HG03159 (cell line): Measurements from ENCODE around the gene ADI1.
"Not testable (repeated sequence)": the region's sequence is repeated elsewhere in the genome, so short reads cannot be mapped to it uniquely, and the experiment has no call there.

Experiments used
- ATAC-seq: cut with Tn5 transposase; IDR thresholded peaks from one replicate; pipeline ENCODE4 v1.9.1; 2021; ENCODE audit warnings: mild to moderate bottlenecking, moderate library complexity; ENCODE audit not compliant: unreplicated experiment

Gene ADI1

GRCh38 chr2:3529316-3530025, 10.1 kb upstream of the ADI1 start:
- ATAC-seq: no peak

DNA sequence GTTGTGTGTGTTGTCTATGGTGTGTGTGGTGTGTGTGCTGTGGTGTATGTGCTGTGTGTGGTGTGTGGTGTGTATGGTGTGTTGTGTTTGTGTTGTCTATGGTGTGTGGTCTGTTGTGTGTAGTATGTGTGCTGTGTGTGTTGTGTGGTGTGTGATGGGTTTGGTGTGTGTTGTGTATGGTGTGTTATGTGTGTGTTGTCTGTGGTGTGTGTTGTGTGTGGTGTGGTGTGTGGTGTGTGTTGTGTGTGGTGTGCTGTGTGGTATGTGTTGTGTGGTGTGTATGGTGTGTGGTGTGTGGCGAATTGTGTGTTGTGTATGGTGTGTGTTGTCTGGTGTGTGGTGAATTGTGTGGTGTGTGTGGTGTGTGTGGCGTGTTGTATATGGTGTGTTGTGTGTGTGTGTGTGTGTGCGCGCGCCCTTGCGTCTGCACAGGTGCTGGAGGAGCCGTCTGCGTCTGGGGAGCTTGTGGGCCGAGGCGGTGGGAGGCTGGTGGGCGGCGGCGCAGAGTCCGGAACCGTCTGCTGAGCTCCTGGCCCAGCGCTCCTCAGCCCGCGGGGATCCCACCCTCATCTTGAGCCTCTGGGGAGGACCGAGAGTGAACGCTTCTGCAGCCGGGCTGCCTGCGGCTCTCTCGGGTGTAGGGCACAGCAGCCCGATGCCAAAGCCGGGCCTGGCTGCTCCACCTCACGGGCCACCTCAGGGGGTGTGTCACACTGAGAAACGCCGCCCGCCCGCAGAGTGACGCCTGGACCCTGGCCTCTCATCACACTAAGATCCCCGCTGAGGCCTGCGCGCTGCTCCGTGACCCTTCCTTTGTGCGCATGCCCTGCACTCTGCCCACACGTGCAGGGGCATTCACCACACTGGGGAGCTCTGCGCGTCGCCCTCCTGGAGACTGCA, 8.8 kb upstream of the ADI1 start:
- ATAC-seq: no peak

- no peak for ATAC-seq
Measured at GRCh38 chr2:3526871-3527270, 7.5 kb upstream of the ADI1 start.

- ATAC-seq: no peak
Measured at GRCh38 chr2:3523551-3524041, 4.3 kb upstream of the ADI1 start.

DNA sequence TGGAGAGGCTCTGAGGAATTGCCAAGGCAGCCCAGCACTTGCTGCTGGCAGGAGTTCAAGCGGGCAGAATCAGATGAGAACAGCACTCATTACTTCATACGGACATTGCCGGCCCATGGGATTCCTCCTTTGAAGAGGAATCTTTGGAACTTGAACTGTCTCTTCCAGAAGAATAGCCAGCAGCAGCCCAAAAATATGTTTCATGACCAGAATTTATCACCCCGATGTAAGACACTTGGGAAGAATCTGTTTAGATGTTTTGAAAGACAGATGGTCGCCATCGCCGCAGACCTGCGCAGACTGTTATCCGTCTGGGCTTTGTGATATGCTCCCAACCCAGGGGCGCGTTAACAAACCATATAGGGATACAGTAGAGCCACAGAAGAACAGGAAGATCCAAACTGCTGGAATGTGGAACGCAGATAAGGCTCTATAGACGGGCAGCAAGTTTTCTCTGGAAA, 3.7 kb upstream of the ADI1 start:
- ATAC-seq: no peak

DNA sequence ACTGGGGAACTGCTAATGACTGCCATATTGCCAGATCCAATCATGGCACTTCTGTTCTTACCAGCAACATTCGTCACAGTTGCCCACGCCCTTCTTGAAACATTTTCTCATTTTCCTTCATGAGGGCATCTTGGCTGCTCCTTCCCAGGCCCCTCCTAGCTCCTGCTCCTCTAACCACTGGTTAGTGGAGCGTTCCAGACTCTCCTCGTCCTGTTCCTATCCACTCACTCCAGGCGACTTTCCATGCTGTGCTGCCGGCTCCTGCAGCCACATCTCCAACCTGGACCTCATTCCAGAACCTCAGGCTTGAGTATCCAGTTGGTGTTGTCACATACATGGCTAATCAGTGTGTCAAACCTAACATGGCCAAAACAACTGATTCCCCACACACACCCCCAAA, 1.3 kb upstream of the ADI1 start:
- no peak for ATAC-seq

- peak; percentile 86 for ATAC-seq
Measured at GRCh38 chr2:3518496-3519254, 656 bp downstream of the ADI1 start.

DNA sequence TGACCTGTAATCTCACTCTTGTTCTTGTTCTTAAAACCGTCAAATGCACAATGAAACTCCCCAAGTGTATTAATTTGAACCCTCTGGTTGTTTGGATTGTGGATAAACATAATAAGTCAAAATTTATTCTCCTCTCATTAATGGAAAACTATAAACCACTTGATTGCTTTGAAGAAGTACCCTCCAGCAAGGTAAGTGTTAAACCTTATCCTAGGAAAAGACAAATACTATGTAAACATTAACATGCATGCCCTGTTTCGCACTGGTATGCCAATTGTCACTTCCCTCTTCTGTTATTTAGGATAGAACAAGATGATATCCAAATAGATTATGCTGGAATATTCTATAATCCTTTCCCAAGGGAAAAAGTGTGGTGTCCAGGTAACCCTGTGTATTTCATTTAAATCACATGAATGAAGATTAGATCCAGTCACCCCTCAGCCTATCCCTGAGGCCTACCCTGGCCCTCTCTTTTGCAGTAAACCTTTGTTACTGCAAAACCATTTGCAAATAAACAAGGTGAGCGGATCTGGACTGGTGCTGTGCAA, 1.3 kb downstream of the ADI1 start:
- ATAC-seq: no peak

- no peak for ATAC-seq
Measured at GRCh38 chr2:3516831-3517230, 2.5 kb downstream of the ADI1 start.

DNA sequence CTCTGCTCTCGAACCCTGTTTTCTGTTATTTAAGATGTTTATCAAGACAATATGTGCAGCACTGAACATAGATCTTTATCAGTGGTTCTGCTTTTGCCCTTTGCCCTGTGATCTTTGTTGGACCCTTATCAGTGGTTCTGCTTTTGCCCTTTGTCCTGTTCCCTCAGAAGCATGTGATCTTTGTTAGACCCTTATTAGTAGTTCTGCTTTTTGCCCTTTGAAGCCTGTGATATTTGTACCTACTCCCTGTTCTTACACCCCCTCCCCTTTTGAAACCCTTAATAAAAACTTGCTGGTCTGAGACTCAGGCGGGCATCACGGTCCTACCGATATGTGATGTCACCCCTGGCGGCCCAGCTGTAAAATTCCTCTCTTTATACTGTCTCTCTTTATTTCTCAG, 3.9 kb downstream of the ADI1 start:
- not testable (repeated sequence) for ATAC-seq

GRCh38 chr2:3513026-3513810, 6.1 kb downstream of the ADI1 start:
- ATAC-seq: no peak

GRCh38 chr2:3512086-3512485, 7.2 kb downstream of the ADI1 start:
- no peak for ATAC-seq

DNA sequence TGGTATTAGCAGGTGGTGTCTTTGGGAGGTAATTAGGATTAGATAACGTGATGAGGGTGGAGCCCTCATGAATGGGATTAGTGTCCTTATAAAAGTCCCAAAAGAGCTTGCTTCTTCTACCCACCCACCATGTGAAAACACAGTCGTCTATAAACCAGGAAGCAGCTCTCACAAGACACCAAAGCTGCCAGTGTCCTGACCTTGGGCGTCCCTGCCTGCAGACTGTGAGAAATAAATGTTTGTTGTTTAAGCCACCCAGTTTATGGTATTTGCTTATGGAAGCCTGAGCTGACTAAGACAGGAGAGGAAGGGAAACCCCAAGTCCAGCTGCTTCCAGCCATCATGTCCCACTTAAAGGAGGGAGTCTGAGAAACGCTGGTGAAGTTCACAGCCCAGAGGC, 13.6 kb downstream of the ADI1 start:
- ATAC-seq: no peak

DNA sequence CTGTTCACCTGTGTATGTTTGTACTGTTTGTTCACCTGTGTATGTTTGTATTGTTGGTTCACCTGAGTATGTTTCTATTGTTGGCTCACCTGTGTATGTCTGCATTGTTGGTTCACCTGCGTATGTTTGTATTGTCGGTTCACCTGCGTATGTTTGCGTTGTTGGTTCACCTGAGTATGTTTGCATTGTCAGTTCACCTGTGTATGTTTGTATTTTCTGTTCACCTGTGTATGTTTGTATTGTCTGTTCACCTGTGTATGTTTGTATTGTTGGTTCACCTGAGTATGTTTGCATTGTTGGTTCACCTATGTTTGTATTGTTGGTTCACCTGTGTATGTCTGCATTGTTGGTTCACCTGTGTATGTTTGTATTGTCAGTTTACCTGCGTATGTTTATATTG, 14.6 kb downstream of the ADI1 start:
- no peak for ATAC-seq

DNA sequence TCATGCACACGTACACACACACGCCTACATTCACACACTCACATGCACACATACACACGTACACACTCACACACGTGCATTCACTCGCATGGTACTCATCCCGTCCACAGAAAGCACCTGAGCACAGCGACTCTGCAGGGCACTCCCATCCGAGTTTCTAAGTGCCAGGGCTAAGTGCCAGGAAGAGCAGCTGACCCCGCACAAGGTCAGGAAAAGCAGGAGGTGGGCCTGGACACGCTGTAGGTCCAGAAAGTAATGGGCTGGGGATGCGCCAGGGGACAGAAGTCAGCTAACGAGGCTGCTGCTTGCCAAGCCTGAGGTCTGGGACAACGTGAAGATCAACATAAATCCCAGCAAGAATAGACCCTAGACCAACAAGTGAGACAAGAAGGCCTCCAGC, 15.8 kb downstream of the ADI1 start:
- no peak for ATAC-seq

- ATAC-seq: no peak
Measured at GRCh38 chr2:3503046-3503445, 16.3 kb downstream of the ADI1 start.

DNA sequence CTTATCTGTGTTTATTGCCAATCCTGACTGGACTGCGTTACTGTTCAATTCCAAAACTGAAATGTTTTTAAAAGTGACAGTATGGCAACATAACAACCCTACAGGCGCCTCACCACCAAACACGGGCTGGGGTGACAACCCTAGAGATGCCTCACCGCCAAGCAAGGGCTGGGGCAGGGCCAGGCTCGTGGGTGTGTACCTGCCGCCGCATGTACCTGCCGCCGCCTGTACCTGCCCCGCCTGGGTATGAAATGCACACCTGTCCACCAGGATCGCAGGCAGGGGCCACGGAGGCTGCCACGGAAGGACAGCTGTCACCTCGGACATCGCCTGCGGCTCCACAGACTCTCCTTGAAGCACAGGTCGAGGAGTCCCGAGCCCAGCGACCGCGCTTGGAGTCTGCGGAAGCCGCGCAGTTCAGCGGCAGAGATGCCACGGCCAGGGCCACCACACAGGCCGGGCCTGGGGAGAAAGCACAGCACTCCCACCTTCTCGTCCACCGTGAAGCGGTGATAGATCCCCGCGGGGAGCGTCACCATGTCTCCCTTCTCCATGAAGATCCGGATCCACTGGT, 18.9 kb downstream of the ADI1 start:
- no peak for ATAC-seq

- no peak for ATAC-seq
Measured at GRCh38 chr2:3498783-3499394, 20.4 kb downstream of the ADI1 start.

GRCh38 chr2:3496708-3497080, 22.6 kb downstream of the ADI1 start:
- ATAC-seq: not testable (repeated sequence)
